ENCODE data around the gene WDR20. TPM values are rescaled to one million over a fixed set of nuclear protein-coding genes. Genes with fewer than 3 reads are reported as not detected.
A peak's percentile ranks its signal among the peaks of the same experiment; 100 is the strongest.

The WDR20 gene
- total RNA-seq, result 16.8 TPM
- polyA plus RNA-seq, result 16.4 TPM
- long read RNA-seq, donor 1, result 0 reads
- long read RNA-seq, donor 2, result 0 reads
- long read RNA-seq, donor 3, transcript WDR20-204 (3 exons, 2,391 nt), result major isoform, 6 of 10 reads
- long read RNA-seq, donor 3, partial matches to known transcripts, result 0 of 10 reads
- long read RNA-seq, donor 3, other reads (novel, unspliced or antisense), result 0 of 10 reads
- long read RNA-seq, donor 4, partial matches to known transcripts, result 0 of 2 reads
- long read RNA-seq, donor 4, other reads (novel, unspliced or antisense), result 0 of 2 reads
- long read RNA-seq, donor 5, partial matches to known transcripts, result 0 of 6 reads
- long read RNA-seq, donor 5, other reads (novel, unspliced or antisense), result 0 of 6 reads
- long read RNA-seq, donor 6, partial matches to known transcripts, result 0 of 3 reads
- long read RNA-seq, donor 6, other reads (novel, unspliced or antisense), result 0 of 3 reads
- long read RNA-seq, donor 7, transcript WDR20-204 (3 exons, 2,391 nt), result major isoform, 6 of 9 reads
- long read RNA-seq, donor 7, partial matches to known transcripts, result 0 of 9 reads
- long read RNA-seq, donor 7, other reads (novel, unspliced or antisense), result 0 of 9 reads
- long read RNA-seq, donor 8, partial matches to known transcripts, result 0 of 1 reads
- long read RNA-seq, donor 8, other reads (novel, unspliced or antisense), result 0 of 1 reads
- long read RNA-seq, donor 9, partial matches to known transcripts, result 0 of 3 reads
- long read RNA-seq, donor 9, other reads (novel, unspliced or antisense), result 0 of 3 reads
- long read RNA-seq, donor 10, partial matches to known transcripts, result 0 of 3 reads
- long read RNA-seq, donor 10, other reads (novel, unspliced or antisense), result 0 of 3 reads

- Histone ChIP-seq H3K36me3 (ENCODE audit: control insufficient read depth in 2 of 2, insufficient read depth in 2 of 2, low read length in 1 of 2) (peaks cover 0 to 4% of the 10 kb centered on the region in 2 donors), H3K4me3 (ENCODE audit: low read length in 2 of 2) (peak within 1 kb of the TSS; percentile 93 to 98), H3K4me1 (ENCODE audit: control insufficient read depth in 2 of 2, insufficient read depth in 2 of 2, low read length in 2 of 2) (peaks cover 8 to 9% of the 10 kb centered on the region in 2 donors), H3K27ac (ENCODE audit: low read depth in 1 of 2, low read length in 1 of 2) (peak within 1 kb of the TSS; percentile 79 to 92), H3K27me3 (ENCODE audit: control insufficient read depth in 2 of 2, insufficient read depth in 1 of 2, low read length in 1 of 2) (no peaks in the 10 kb centered on the region), H3K9me3 (ENCODE audit: control insufficient read depth in 2 of 2, insufficient read depth in 1 of 2, low read length in 1 of 2) (no peaks in the 10 kb centered on the region)
- WGBS, result under 1% methylated on average over 64 of the region's 64 CpGs
- DNase-seq (ENCODE audit: low read depth in 6 of 9, low spot score in 9 of 9), result peak; percentile 91 to 99 (median 98)
Measured at GRCh38 chr14:102139286-102140026, at the start of gene WDR20. TSS of gene WDR20 (plus strand) at chr14:102139897. CDS start at chr14:102139924, 27 bp downstream.

GRCh38 chr14:102090713-102091112, 49.0 kb upstream of the WDR20 start:
- no peaks in the 10 kb centered on the region for H3K9me3 ChIP-seq (ENCODE audit: control insufficient read depth in 2 of 2, insufficient read depth in 1 of 2, low read length in 1 of 2)
- H3K27ac ChIP-seq (ENCODE audit: low read depth in 1 of 2, low read length in 1 of 2), result no peak overlapping the region
- DNase-seq (ENCODE audit: low read depth in 6 of 9, low spot score in 9 of 9), result no peak
- 96% methylated on average over 3 of the region's 3 CpGs for WGBS
- H3K27me3 ChIP-seq (ENCODE audit: control insufficient read depth in 2 of 2, insufficient read depth in 1 of 2, low read length in 1 of 2), result peaks cover 0 to 4% of the 10 kb centered on the region in 2 donors
- peaks cover 0 to 17% of the 10 kb centered on the region in 2 donors for H3K4me1 ChIP-seq (ENCODE audit: control insufficient read depth in 2 of 2, insufficient read depth in 2 of 2, low read length in 2 of 2)
- peaks cover 0 to 2% of the 10 kb centered on the region in 2 donors for H3K36me3 ChIP-seq (ENCODE audit: control insufficient read depth in 2 of 2, insufficient read depth in 2 of 2, low read length in 1 of 2)
- no peak overlapping the region for H3K4me3 ChIP-seq (ENCODE audit: low read length in 2 of 2)

GRCh38 chr14:102092806-102093205, 46.9 kb upstream of the WDR20 start:
- H3K27me3 ChIP-seq (ENCODE audit: control insufficient read depth in 2 of 2, insufficient read depth in 1 of 2, low read length in 1 of 2), result peaks cover 0 to 4% of the 10 kb centered on the region in 2 donors
- H3K9me3 ChIP-seq (ENCODE audit: control insufficient read depth in 2 of 2, insufficient read depth in 1 of 2, low read length in 1 of 2), result no peaks in the 10 kb centered on the region
- WGBS, result 98% methylated on average over 10 of the region's 10 CpGs
- no peaks in the 10 kb centered on the region for H3K36me3 ChIP-seq (ENCODE audit: control insufficient read depth in 2 of 2, insufficient read depth in 2 of 2, low read length in 1 of 2)
- H3K4me1 ChIP-seq (ENCODE audit: control insufficient read depth in 2 of 2, insufficient read depth in 2 of 2, low read length in 2 of 2), result peaks cover 0 to 11% of the 10 kb centered on the region in 2 donors
- H3K27ac ChIP-seq (ENCODE audit: low read depth in 1 of 2, low read length in 1 of 2), result no peak overlapping the region
- DNase-seq (ENCODE audit: low read depth in 6 of 9, low spot score in 9 of 9), result no peak
- H3K4me3 ChIP-seq (ENCODE audit: low read length in 2 of 2), result no peak overlapping the region

GRCh38 chr14:102094101-102094500, 45.6 kb upstream of the WDR20 start:
- Histone ChIP-seq H3K36me3 (ENCODE audit: control insufficient read depth in 2 of 2, insufficient read depth in 2 of 2, low read length in 1 of 2) (no peaks in the 10 kb centered on the region), H3K4me1 (ENCODE audit: control insufficient read depth in 2 of 2, insufficient read depth in 2 of 2, low read length in 2 of 2) (no peaks in the 10 kb centered on the region), H3K27me3 (ENCODE audit: control insufficient read depth in 2 of 2, insufficient read depth in 1 of 2, low read length in 1 of 2) (peaks cover 0 to 4% of the 10 kb centered on the region in 2 donors), H3K9me3 (ENCODE audit: control insufficient read depth in 2 of 2, insufficient read depth in 1 of 2, low read length in 1 of 2) (no peaks in the 10 kb centered on the region), H3K27ac (ENCODE audit: low read depth in 1 of 2, low read length in 1 of 2) (no peak overlapping the region), H3K4me3 (ENCODE audit: low read length in 2 of 2) (no peak overlapping the region)
- WGBS, result 83% methylated on average over 7 of the region's 7 CpGs
- DNase-seq (ENCODE audit: low read depth in 6 of 9, low spot score in 9 of 9), result no peak

GRCh38 chr14:102095231-102095870, 44.3 kb upstream of the WDR20 start:
- WGBS, result 92% methylated on average over 6 of the region's 6 CpGs

GRCh38 chr14:102095871-102096568, 43.7 kb upstream of the WDR20 start:
- no peaks in the 10 kb centered on the region for H3K36me3 ChIP-seq (ENCODE audit: control insufficient read depth in 2 of 2, insufficient read depth in 2 of 2, low read length in 1 of 2)
- no peaks in the 10 kb centered on the region for H3K9me3 ChIP-seq (ENCODE audit: control insufficient read depth in 2 of 2, insufficient read depth in 1 of 2, low read length in 1 of 2)
- H3K4me3 ChIP-seq (ENCODE audit: low read length in 2 of 2), result no peak overlapping the region
- no peaks in the 10 kb centered on the region for H3K4me1 ChIP-seq (ENCODE audit: control insufficient read depth in 2 of 2, insufficient read depth in 2 of 2, low read length in 2 of 2)
- peaks cover 0 to 4% of the 10 kb centered on the region in 2 donors for H3K27me3 ChIP-seq (ENCODE audit: control insufficient read depth in 2 of 2, insufficient read depth in 1 of 2, low read length in 1 of 2)
- DNase-seq (ENCODE audit: low read depth in 6 of 9, low spot score in 9 of 9), result no peak
- 85% methylated on average over 8 of the region's 8 CpGs for WGBS
- H3K27ac ChIP-seq (ENCODE audit: low read depth in 1 of 2, low read length in 1 of 2), result no peak overlapping the region

More at GRCh38 chr14:102095231-102095870, 44.3 kb upstream of the WDR20 start:
- Histone ChIP-seq H3K9me3 (ENCODE audit: control insufficient read depth in 2 of 2, insufficient read depth in 1 of 2, low read length in 1 of 2) (no peaks in the 10 kb centered on the region), H3K27me3 (ENCODE audit: control insufficient read depth in 2 of 2, insufficient read depth in 1 of 2, low read length in 1 of 2) (peaks cover 0 to 4% of the 10 kb centered on the region in 2 donors), H3K27ac (ENCODE audit: low read depth in 1 of 2, low read length in 1 of 2) (no peak overlapping the region), H3K36me3 (ENCODE audit: control insufficient read depth in 2 of 2, insufficient read depth in 2 of 2, low read length in 1 of 2) (no peaks in the 10 kb centered on the region), H3K4me3 (ENCODE audit: low read length in 2 of 2) (no peak overlapping the region), H3K4me1 (ENCODE audit: control insufficient read depth in 2 of 2, insufficient read depth in 2 of 2, low read length in 2 of 2) (no peaks in the 10 kb centered on the region)
- DNase-seq (ENCODE audit: low read depth in 6 of 9, low spot score in 9 of 9), result no peak

GRCh38 chr14:102096569-102097188, 43.0 kb upstream of the WDR20 start:
- peak in 6 of 9 donors; percentile 37 to 79 (median 64) for DNase-seq (ENCODE audit: low read depth in 6 of 9, low spot score in 9 of 9)
- 44% methylated on average over 12 of the region's 12 CpGs for WGBS

More at GRCh38 chr14:102096569-102097188, 43.0 kb upstream of the WDR20 start:
- Histone ChIP-seq H3K4me3 (ENCODE audit: low read length in 2 of 2) (no peak overlapping the region), H3K36me3 (ENCODE audit: control insufficient read depth in 2 of 2, insufficient read depth in 2 of 2, low read length in 1 of 2) (no peaks in the 10 kb centered on the region), H3K9me3 (ENCODE audit: control insufficient read depth in 2 of 2, insufficient read depth in 1 of 2, low read length in 1 of 2) (no peaks in the 10 kb centered on the region), H3K4me1 (ENCODE audit: control insufficient read depth in 2 of 2, insufficient read depth in 2 of 2, low read length in 2 of 2) (no peaks in the 10 kb centered on the region), H3K27ac (ENCODE audit: low read depth in 1 of 2, low read length in 1 of 2) (no peak overlapping the region), H3K27me3 (ENCODE audit: control insufficient read depth in 2 of 2, insufficient read depth in 1 of 2, low read length in 1 of 2) (peaks cover 0 to 4% of the 10 kb centered on the region in 2 donors)
